ENCODE results near the gene OSBPL3.

GRCh38 chr7:24882989-24883621 lies 96.9 kb downstream of the OSBPL3 start:
- no peak for TF ChIP-seq EP300 (IDR thresholded peaks at IDR 0.05)
- TF ChIP-seq POLR2A (IDR thresholded peaks at IDR 0.05) = no peak
